Renal cortical epithelial cell (primary cell): ENCODE data around the gene MRPL10. TPM values are rescaled to one million over a fixed set of nuclear protein-coding genes. Genes with fewer than 3 reads are reported as not detected.

Experiments
- DNase-seq: peaks from one replicate; pipeline ENCODE4 v3.0.0-alpha.2; 2011; ENCODE audit warnings: low read depth
- total RNA-seq: library from RNA; depleted of rRNA; stranded (reverse); fragments of >200 nt; gene quantifications from 2 replicates; pipeline ENCODE4 v1.2.3, GENCODE V29; 2014

Gene MRPL10
- total RNA-seq, 1 donor from 2014 or later = 25.4 TPM

DNA sequence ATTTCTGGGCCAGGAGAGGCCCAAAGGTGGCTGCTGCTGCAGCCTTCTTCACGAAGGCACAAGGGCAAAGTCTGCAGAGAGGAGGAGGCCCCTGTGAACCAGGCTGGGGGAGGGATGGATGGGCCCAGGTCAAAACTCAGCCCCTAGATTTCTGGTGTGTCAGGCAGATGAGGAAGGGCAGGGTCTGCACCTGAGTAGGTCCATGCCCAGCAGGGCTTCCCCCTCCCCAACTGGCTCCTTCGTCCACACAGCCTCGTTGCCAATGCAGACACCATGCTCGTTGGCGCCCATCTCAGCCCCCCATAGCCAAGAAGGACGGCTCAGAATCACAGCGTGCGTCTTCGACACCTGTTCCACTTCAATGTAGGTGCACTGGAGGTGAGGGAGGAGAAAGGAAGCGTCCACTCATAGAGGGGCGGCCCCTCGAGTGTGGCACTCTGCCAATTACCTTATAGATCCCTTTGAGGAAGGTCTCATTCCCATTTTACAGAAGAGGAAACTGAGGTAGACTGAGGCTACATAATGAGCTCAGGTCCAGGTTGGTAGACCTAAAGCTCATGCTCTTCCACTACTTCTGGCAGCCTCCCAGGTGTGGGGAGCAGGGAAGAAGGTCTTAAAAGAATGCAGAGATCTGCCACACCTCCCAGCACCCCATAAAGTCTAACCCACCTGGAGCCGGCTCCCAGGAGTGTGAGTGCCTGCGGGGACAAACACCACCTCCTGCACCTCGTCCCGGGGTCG lies 8.8 kb upstream of the MRPL10 start:
- no peak for DNase-seq

DNA sequence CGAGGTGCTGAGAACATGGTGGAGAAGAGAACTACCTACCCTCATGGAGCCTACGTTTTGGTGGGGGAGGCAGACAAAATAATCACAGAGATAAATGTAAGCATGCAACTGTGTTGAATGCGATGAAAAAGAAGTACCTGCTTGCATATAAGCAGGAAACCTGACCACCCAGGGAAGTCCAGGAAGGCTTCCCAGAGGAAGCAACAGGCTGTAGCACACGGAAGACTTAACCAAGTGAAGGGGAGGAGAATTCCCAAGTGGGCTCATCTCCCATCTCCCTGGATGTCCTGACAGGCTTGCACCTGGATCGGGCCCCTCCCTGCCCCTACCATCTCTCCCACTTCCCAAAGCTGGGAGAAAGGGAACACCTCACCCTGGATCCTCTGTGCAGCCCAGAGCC lies 7.7 kb upstream of the MRPL10 start:
- no peak for DNase-seq

DNA sequence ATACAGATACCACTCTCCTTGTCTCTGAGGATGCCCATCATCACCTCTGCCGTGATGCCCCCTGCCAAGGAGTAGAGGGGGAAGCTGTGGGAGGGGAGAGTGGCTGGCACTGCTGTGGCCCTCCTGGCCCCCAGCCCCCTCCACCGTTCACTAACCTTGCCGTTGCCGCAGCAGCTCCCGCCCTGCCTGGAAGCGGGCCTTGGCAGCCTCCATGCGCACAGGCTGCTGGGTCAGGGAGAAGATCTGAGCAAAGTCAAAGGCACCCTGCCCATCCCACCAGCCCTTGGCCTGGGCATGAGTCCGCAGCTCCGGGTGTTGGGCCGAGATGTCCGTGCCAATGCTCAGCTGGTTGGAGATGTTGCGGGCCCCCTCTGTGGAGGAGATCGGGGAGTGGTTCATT lies 7.3 kb upstream of the MRPL10 start:
- DNase-seq = no peak

DNA sequence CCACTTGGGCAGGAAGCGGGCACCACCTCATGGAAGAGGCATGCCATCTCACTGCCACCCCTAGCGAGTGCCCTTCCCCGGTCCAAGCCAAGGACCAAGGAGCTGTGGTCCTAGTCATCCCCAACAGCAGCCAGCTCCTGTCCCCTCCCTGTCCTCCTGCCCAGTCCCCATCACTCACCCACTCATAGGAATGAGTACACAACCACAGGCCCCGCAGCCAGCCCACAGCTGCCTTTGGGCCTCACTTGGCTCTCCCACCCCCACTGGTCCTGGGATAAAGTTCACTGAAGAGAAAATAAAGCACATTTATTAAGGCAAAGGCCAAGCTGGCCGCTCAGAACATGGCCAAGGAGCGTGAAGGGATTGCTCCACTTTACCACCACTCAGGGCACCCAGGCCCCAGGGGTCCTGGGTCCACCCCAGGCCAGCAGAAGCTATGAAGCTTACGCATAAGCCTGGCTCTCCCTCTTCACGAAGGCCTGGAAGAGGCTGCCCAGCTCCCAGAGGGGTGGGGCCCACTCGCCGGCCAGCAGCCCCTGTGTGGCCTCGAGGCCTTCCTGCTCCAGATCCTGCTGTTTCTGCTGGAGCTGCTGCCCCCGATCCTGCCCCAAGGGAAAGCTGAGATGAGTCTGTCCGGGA lies 6.2 kb upstream of the MRPL10 start:
- peak; percentile 31 for DNase-seq

DNA sequence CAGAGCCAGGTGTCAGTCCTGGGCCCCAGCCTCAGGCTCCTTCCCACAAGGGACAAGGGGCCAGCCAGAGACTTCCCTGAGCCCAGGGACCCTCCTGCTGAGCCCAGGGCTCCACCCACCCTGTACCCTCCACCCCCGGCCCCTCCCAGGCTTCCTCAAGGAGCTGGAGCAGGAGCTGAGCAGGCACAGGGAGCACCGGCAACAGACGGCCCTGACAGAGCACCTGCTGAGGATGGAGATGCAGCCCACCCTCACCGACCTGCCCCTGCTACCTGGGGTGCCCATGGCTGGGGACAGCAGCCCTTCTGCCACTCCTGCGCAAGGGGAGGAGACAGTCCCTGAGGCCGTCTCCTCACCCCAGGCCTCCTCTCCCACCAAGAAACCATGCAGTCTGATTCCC lies 5.3 kb upstream of the MRPL10 start:
- DNase-seq = no peak

DNA sequence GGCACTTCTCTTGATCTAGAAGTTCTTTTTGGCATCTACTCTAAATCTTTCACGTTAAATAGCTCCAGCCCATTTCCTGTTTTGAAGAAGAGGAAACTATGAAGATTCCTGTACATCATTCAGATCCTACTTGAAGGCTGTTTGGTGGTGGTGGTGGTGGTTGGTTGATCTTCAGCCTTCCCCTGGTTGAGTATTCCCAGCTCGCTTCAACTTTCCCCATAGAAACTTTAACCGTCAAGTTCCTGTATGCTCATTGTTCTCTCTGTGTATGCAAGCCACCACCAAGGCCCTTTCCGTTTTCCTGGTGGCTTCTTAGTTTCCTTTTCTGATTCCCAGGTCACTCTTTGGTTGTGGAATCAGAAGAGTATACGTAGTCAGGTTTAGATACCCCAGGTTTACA lies 3.4 kb upstream of the MRPL10 start:
- DNase-seq = no peak

DNA sequence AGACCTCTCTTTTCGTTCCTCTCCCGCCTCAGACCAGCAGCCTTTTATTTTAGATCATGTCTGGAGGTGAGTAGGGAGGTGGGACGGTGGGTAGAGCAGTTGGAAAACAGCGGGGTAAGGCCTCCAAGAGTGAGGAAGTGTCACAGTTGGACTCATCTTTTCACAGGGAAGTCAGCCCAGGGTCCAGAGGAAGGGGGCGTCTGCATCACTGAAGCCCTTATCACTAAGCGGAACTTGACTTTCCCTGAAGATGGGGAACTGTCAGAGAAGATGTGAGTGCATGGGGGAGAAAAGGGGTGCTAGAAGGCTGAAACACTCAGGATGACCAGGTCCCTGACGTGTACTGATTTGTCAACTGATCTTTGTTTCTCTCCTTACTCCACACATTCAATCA lies 590 bp upstream of the MRPL10 start:
- DNase-seq = no peak

DNA sequence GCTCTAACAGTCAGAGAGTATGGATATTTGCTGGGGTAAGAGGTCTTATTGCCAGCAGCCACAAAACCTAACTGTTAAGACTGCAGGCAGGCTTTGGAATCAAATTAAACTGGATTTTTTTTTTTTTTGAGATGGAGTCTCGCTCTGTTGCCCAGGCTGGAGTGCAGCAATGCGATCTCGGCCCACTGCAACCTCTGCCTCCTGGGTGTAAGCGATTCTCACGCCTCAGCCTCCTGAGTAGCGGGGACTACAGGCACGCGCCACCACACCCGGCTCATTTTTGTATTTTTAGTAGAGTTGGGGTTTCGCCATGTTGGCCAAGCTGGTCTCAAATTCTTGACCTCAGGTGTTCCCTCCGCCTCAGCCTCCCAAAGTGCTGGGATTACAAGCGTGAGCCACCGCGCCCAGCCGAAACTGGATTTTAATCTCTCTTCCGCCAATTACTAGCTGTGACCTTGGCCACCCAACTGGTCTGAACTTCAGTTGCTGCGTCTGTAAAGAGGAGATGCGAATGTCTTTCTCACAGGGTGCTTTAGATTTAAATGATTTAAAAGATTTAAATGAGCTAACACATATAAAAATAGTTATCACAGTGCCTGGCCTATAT lies 842 bp downstream of the MRPL10 start:
- DNase-seq = no peak

DNA sequence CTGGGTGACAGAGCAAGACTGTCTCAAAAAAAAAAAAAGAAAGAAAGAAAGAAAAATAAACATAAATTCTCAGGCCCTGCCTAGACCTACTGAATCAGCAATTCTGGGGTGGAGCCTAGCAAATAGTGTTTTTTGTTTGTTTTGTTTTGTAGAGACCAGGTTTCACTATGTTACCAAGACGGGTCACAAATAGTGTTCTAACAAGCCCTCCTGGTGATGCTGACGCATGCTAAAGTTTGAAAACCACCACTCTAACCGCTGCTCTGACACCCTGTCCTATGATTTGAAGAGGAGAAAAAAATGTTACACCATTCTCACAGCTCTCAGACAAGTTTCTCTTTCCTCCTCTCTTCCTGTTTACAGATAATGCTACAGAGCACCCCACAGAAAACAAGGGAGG lies 1.5 kb downstream of the MRPL10 start:
- DNase-seq = no peak

DNA sequence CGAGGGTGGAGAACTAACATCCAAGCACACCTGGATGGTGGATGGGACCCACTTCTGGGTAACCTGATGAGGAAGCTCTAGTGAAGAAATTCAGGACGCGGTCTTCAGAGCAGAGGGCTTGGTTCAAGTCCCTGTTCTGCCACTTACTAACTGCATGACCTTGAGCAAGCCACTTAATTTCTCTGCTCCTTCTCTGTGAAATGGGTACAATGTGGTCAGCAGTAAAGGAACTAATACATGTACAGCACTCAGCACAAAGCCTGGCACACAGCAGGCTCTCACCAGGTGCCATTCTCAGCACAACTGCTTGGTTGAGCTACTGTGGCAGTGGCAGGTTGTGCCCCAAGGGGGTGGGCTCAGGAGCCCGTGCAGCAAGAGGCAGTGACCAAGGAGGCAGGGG lies 7.8 kb downstream of the MRPL10 start:
- no peak for DNase-seq

DNA sequence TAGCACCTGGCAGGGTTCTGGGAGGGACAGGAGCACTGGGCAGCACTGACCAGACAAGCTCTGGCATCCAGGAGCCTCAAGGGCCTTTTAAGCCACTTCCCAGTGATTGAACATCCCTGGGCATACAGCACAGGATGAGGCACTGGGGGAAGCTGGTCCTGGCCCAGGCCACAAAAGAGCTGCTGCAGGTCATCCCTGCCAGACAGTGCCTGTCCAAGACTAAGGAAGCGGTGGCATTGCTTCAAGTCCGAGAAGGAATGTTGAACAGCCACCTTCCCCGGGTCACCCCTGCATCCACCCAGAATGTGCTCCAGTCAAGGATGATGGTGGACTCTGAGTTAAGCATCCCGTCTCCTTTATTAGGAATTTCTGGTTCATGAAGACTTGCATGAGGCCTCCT lies 8.6 kb downstream of the MRPL10 start:
- DNase-seq = no peak

DNA sequence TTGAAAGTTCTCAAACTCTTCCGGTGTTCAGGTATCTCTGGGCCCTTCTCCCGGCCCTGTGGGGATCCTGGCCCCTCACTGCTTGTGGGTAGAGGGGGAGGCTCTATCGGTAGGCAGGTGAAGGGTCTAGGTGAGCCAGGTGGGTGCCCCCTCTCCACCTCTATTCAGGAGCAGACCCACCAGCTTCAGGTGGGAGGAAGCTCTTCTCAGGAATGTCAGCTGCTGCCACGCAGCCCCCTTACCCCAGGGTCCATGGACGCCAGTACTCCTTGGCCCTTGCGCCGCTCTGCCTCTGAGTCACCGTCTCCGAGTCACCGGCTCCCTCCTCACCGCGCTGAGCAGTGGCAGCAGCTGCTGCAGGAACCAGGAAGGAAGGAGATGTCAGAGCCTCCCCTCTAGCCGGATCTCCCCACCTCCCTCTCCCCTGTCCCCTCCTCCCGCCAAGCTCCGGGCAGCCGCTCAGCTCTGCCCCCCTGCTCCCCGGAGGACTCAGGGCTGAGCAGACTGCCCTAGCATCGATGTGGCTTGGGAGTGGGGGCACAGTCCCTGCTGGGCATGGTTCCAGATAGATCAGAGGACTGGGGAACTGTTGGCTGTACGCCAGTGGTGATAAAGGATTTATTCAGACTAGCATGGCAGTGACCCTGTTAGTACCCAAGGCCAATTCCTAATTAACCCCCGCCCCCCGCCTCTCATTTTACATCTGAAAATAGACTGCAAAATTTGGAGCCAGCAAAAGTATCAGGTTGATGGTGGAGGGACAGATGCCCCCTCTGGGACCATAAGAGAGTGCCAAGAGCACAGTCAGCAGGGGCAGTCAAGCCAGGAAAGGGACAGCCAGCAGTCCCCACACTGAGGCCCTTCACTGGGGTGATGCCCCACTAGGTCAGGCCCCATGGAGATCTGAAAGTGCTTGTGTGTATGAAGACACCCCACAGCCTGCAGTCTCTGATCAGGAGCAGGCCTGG lies 9.6 kb downstream of the MRPL10 start, which contains the start of gene OSBPL7:
OSBPL7 (minus strand) TSS at position 371 of the 968 bp plus-strand sequence. CDS start 1,516 bp downstream, outside the sequence.
- DNase-seq = peak; percentile 80

DNA sequence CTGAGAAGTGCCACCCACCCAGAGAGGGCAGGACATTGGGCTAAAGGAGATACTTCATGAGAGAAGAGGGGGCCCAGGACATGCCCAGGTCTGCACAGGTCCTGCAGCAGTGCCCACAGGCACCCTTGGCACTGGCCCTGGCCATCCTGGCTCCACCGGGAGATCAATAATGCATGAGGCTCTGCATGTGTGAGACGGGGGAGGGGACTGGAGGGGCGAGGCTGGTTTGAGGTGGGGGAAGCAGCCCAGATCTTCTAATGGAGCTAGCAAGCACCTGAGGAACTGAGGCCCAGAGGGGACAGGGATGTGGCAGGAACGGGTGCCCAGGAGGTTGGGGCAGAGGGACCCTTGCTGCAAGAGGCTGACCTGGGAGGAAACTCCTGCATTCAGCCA lies 10.3 kb downstream of the MRPL10 start:
- no peak for DNase-seq

DNA sequence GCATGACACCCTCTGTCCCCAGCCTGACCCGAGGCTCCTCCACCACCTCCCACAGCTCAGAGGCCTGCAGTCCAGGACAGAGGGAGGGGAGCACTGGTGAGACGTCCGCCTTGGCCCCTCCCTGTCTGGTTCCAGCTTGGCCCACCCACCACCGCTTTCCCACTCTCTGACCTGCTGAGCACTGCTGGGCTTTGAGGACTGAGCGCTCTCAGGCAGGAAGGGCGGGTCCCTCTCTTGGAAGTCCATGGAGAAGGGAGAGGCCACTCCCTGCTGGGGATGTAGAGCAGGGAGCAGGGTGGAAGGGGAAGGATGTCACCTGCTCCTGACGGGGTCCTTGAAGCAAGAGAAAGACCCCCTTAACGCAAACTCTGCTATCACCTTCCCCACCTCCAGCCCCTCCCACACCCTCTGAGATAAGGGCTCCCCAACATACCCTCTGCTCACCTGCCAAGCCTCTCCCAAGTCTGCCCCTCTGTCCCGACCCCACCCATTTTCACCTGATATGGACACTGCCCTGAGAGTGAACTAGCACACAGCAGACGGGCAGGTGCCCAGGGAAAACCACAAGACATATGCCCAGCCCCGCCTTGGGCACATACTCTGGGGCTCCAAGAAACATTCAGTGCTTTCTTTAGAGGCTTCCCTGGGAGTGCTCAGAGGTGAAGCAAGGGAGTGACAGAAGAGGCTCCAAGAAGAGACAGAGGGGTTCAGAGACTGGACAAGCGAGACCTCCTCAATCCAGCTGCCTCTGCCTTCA lies 11.1 kb downstream of the MRPL10 start:
- DNase-seq = no peak

DNA sequence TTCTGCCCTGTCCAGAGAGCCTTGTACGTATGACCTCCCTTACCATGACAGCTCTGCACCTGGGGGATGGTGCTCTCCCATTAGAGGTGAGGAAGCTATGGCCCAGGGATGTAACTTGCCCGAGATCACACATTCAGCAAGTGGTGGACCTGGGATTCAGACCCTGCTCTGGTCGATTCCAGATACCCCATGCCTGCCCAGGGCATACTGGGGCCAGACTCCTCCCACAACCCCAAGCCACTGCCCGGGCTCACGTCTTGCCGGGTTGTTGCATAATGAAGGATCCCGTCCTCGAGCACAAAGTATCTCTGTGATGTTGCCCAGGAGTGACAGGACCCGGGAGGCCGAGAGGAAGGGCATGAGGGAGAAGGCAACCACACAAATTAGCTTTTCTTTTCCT lies 11.9 kb downstream of the MRPL10 start:
- DNase-seq = no peak

DNA sequence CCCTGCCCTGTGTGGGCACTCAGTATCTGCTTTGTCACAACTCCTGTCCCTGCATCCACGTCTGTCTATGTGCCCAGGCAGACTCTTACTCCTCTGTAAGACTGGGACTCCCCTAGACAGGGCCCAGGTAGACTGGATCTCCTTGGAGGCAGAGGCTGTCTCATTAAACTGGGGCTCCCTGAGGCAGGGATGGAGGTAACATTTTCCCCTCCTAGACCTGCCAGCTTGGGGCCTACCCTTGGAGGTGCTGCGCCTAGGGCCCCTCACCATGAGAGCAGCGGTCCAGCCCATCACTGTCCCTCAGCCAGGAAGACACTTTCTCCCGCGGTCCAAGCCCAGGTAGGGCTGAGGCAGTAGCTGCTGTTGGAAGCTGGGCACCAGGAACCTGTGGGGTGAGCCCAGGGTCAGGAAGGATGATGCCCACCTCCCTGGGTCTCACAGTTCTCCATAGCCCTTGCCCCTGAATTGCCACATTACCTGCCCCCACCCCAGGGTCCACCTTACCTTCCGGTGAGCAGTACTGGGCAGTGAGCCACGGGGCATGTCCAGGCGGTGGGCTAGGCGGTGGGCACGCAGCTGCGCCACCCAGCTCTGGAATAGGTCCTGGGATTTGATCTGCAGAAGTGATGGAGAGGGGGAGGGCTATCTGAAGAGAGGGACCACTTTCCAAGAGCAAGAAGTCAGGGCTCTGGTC lies 13.2 kb downstream of the MRPL10 start:
- no peak for DNase-seq

DNA sequence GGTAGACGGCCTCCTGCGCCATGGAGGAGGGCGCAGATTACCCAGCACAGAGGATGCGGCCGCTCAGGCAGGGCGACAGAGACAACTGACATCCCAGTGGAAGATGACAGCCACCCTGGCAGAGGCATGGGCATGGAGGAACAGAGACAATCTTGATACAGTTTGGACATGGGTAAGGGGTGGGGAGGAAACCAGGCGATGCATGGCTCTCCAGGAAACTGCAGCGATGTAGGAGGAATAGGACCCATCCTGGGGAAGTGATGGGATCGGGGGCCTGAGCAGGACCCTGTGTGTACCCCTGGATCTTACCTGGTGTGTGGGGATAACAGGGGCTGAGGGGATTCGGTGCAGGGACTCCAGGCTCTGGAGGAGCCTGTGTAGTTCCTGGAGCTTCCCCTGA lies 14.4 kb downstream of the MRPL10 start:
- no peak for DNase-seq

DNA sequence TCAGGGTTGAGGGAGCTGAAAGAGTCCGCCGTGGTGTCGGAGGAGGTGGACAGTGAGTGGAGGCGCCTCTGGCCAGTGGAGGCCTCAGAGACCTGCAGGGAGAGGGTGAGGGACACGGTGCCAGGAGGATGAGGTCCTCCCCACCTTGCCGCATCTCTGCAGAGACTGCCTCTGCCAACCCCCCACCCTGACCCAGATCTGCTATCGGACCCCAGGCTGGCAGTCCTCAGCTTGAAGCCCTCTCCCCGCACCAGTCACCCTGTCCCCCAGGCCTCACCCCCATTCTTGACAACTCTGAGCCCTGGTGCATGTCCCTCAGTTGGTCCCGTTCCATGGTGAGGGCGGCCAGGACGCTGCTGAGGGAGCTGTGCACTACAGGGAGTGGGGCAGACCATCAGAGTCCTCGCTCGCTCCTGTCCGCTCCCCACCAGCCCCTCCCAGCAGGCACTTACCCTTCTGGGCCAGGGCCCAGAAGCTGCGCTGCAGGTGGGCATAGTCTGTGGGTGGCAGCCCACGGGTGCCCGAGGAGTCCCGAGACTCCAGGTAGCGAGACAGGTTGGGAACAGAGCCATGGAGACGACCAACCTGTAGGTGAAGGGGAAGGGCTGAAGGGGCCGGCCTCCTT lies 15.1 kb downstream of the MRPL10 start:
- no peak for DNase-seq

DNA sequence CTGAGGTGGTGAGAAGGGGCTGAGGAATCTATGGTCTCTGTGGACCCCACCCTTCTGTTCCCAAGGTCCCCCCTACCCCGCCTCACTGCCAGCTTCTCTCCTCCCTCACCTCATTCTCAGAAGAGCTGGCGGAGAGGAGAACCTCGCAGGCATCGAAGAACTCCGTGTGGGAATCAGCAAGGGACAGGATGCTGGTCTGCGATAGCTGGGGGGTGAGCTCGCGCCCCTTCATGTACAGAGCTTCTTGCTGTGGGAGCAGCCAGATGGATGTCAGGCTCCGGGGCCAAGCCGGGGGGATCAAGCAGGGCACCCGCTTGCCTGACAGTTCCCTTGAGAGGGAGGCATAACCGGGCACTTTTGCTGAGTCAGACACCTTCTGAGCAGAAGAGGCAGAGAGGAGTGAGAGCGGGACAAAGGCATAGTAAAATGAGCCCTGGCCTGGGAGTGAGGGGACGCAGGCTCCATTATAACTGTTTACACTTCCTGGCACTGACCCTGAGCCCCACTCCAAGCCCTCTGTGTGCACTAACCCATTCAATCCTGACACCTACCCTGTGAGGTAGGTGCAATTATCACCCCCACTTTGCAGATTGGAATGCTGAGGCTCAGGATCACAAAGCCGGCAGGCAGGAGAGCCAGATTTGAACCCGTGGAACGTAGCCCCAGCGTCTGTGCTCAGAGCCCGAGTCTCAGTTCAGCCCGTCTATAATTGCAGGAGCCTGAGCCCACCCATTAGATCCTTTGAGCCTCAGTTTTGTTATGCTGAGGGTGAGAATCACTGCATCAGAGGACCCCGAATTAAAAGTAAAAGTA lies 16.0 kb downstream of the MRPL10 start:
- no peak for DNase-seq
